Endodermal cell (in vitro differentiated cells): ENCODE measurements around the gene ACOX1. TPM values are rescaled to one million over a fixed set of nuclear protein-coding genes. Genes with fewer than 3 reads are reported as not detected.

Experiments used
- DNase-seq: peaks from one replicate; pipeline ENCODE4 v3.0.0-alpha.2; 2017
- H3K27ac ChIP-seq: 2 replicates; pipeline ENCODE4 v1.5.1; 2013; ENCODE audit warnings: mild to moderate bottlenecking, low read depth, low read length, moderate library complexity
- H3K27me3 ChIP-seq: 2 replicates; pipeline ENCODE4 v1.6.1; 2013; ENCODE audit warnings: mild to moderate bottlenecking, low read length, moderate library complexity; ENCODE audit not compliant: insufficient read depth, control insufficient read depth, poor library complexity, severe bottlenecking
- H3K36me3 ChIP-seq: 2 replicates; pipeline ENCODE4 v1.7.0; 2013; ENCODE audit warnings: mild to moderate bottlenecking, low read length, moderate library complexity; ENCODE audit not compliant: control insufficient read depth, insufficient read depth
- H3K4me1 ChIP-seq: one replicate; pipeline ENCODE4 v1.7.0; 2013; ENCODE audit warnings: low read length; ENCODE audit not compliant: control insufficient read depth, insufficient read depth
- H3K4me3 ChIP-seq: 2 replicates; pipeline ENCODE4 v1.5.1; 2013; ENCODE audit warnings: mild to moderate bottlenecking, low read length, moderate library complexity
- H3K9ac ChIP-seq: 2 replicates; pipeline ENCODE4 v1.6.1; 2013; ENCODE audit warnings: mild to moderate bottlenecking, low read length, moderate library complexity; ENCODE audit not compliant: poor library complexity, severe bottlenecking; ENCODE audit errors: extremely low read depth
- H3K9me3 ChIP-seq: 2 replicates; pipeline ENCODE4 v1.6.1; 2013; ENCODE audit warnings: mild to moderate bottlenecking, low read length, moderate library complexity; ENCODE audit not compliant: control insufficient read depth
- H3K27ac Mint-ChIP-seq: 2 replicates; pipeline ENCODE4 v1.8.0; 2020; ENCODE audit warnings: mixed read lengths
- H3K27me3 Mint-ChIP-seq: 2 replicates; pipeline ENCODE4 v1.8.0; 2021; ENCODE audit warnings: mild to moderate bottlenecking, mixed read lengths; ENCODE audit not compliant: insufficient read depth
- H3K36me3 Mint-ChIP-seq: 2 replicates; pipeline ENCODE4 v1.8.0; 2020; ENCODE audit warnings: low read depth, mixed read lengths
- H3K4me1 Mint-ChIP-seq: 2 replicates; pipeline ENCODE4 v1.8.0; 2020; ENCODE audit warnings: mixed read lengths
- H3K4me3 Mint-ChIP-seq: 2 replicates; pipeline ENCODE4 v1.8.0; 2020; ENCODE audit warnings: mild to moderate bottlenecking, moderate library complexity, mixed read lengths
- H3K9me3 Mint-ChIP-seq: 2 replicates; pipeline ENCODE4 v1.8.0; 2020; ENCODE audit warnings: mild to moderate bottlenecking, mixed read lengths
- CTCF ChIP-seq: fragments of 200-600 bp; sonication (generic); conservative IDR thresholded peaks from 2 replicates; pipeline ENCODE4 v1.5.0; 2021; ENCODE audit warnings: antibody characterized with exemption, mild to moderate bottlenecking
- WGBS, 2 experiments: methylation state at CpG; one replicate each; pipeline versions ENCODE4 v1.1.5 to v1.1.7; 2013; ENCODE audit warnings: missing lambda C conversion rate in 2 of 2, mixed read lengths in 1 of 2; ENCODE audit not compliant: insufficient coverage in 1 of 2, insufficient read length in 1 of 2; 5-methylcytosine and 5-hydroxymethylcytosine counted together
- total RNA-seq, 2 donors: library from RNA; stranded (reverse); fragmentation: NEBNext Ultra II Directional in 1 of 2; extraction: Animal tissue kit (Norgen Biotek cat#: 25700) in 1 of 2; gene quantifications; 2 replicates in 1 of 2; 3 replicates in 1 of 2; pipeline ENCODE4 v1.2.1, GENCODE V29; 2021

Gene ACOX1
- total RNA-seq, 2 donors from 2014 or later, result 28.6 to 37.1 TPM

GRCh38 chr17:75925912-75926311, 53.1 kb downstream of the ACOX1 start:
- Histone ChIP-seq H3K4me1 (no peaks in the 10 kb centered on the region), H3K36me3 (peaks cover 13% of the 10 kb centered on the region), H3K9me3 (no peaks in the 10 kb centered on the region), H3K9ac (no peak overlapping the region), H3K27ac (no peak overlapping the region), H3K27me3 (no peaks in the 10 kb centered on the region), H3K4me3 (no peak overlapping the region)
- Mint-ChIP-seq H3K4me1 (no peaks in the 10 kb centered on the region), H3K4me3 (no peak overlapping the region), H3K27me3 (no peaks in the 10 kb centered on the region), H3K36me3 (peaks cover 16% of the 10 kb centered on the region), H3K9me3 (no peaks in the 10 kb centered on the region), H3K27ac (no peak overlapping the region)
- DNase-seq, result no peak
- 90 to 96% methylated on average over 7 to 15 of the region's 15 CpGs for WGBS, 2 experiments
- no peak for TF ChIP-seq CTCF

- 93 to 94% methylated on average over 3 to 11 of the region's 11 CpGs for WGBS, 2 experiments
- no peaks in the 10 kb centered on the region for H3K4me1 ChIP-seq
- H3K36me3 ChIP-seq, result peaks cover 13% of the 10 kb centered on the region
- no peak overlapping the region for H3K4me3 ChIP-seq
- no peak overlapping the region for H3K27ac Mint-ChIP-seq
- H3K9me3 Mint-ChIP-seq, result no peaks in the 10 kb centered on the region
- H3K27me3 ChIP-seq, result no peaks in the 10 kb centered on the region
- no peak for TF ChIP-seq CTCF
- DNase-seq, result no peak
- no peaks in the 10 kb centered on the region for H3K27me3 Mint-ChIP-seq
- H3K9ac ChIP-seq, result no peak overlapping the region
- no peak overlapping the region for H3K4me3 Mint-ChIP-seq
- H3K36me3 Mint-ChIP-seq, result peaks cover 15% of the 10 kb centered on the region
- no peaks in the 10 kb centered on the region for H3K4me1 Mint-ChIP-seq
- no peaks in the 10 kb centered on the region for H3K9me3 ChIP-seq
- no peak overlapping the region for H3K27ac ChIP-seq
Observed at GRCh38 chr17:75925103-75925502, 53.9 kb downstream of the ACOX1 start.

- Mint-ChIP-seq H3K4me3 (no peak overlapping the region), H3K4me1 (no peaks in the 10 kb centered on the region), H3K27me3 (no peaks in the 10 kb centered on the region), H3K9me3 (no peaks in the 10 kb centered on the region), H3K27ac (no peak overlapping the region), H3K36me3 (peaks cover 22% of the 10 kb centered on the region)
- H3K27ac ChIP-seq, result no peak overlapping the region
- H3K9ac ChIP-seq, result no peak overlapping the region
- DNase-seq, result no peak
- TF ChIP-seq CTCF, result no peak
- H3K4me1 ChIP-seq, result no peaks in the 10 kb centered on the region
- H3K27me3 ChIP-seq, result no peaks in the 10 kb centered on the region
- peaks cover 13% of the 10 kb centered on the region for H3K36me3 ChIP-seq
- no peak overlapping the region for H3K4me3 ChIP-seq
- no peaks in the 10 kb centered on the region for H3K9me3 ChIP-seq
- WGBS, 2 experiments, result 93 to 95% methylated on average over 11 to 19 of the region's 19 CpGs
Observed at GRCh38 chr17:75922963-75923874, 55.7 kb downstream of the ACOX1 start.
